Skin epidermis (tissue), 12 donors: ENCODE measurements around the gene GGT6.

Experiments
- H3K27ac ChIP-seq, 21 experiments: fragments of 200-600 bp; sonication (generic) in 11 of 21; one replicate each; pipeline ENCODE4 v1.5.0; 2020; ENCODE audit warnings: mild to moderate bottlenecking in 3 of 21, inconsistent platforms in 2 of 21, moderate library complexity in 2 of 21
- H3K4me3 ChIP-seq, 7 experiments: fragments of 200-600 bp; sonication (generic) in 2 of 7; one replicate each; pipeline ENCODE4 v1.5.0; 2020; ENCODE audit warnings: inconsistent platforms in 2 of 7, mild to moderate bottlenecking in 2 of 7, moderate library complexity in 1 of 7

GGT6 gene

DNA sequence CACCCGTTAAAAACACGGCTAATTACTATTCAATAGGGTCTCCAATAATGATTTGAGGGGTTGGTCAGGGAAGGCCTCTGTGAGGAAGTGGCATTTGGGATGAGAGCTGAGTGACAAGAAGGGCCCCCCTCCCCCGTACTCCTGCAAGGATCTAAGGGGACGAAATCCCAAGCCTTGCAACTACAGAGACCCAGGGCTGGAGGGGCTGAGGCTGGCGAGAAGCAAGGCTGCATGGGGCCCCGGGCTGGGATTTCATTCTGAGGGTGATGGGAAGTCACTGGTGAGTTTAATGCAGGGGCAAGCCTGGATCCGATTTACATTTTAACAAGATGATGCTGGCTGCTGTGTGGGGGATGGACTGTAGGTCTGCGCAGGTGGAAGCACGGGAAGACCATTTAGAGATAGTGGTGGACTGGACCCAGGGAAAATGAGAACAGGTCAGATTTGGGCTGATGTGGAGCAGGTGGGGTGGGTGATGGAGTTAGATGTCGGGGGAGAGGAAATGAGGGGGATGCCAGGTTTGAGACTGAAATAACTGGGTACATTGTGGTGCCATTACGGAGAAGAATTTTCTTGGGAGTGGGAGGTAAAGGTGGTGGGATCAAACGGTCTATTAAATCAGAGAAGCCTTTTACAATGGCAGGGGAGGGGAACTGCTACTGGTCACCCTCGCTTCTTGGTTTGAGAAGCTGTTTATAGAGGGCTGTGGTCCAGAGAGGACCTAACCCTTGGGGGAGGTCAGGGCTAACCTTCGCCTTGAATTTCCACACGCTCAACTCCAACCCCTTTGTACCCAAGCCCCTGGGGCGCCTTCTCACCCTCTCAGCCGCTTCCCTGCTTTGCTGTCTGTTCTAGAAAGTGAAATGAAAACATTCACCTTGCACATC, 4.3 kb downstream of the GGT6 start:
- Histone ChIP-seq H3K27ac (peak overlapping the region in 20 of 21 experiments; percentile 52 to 96 (median 84)), H3K4me3 (peak overlapping the region; percentile 55 to 94 (median 82))

DNA sequence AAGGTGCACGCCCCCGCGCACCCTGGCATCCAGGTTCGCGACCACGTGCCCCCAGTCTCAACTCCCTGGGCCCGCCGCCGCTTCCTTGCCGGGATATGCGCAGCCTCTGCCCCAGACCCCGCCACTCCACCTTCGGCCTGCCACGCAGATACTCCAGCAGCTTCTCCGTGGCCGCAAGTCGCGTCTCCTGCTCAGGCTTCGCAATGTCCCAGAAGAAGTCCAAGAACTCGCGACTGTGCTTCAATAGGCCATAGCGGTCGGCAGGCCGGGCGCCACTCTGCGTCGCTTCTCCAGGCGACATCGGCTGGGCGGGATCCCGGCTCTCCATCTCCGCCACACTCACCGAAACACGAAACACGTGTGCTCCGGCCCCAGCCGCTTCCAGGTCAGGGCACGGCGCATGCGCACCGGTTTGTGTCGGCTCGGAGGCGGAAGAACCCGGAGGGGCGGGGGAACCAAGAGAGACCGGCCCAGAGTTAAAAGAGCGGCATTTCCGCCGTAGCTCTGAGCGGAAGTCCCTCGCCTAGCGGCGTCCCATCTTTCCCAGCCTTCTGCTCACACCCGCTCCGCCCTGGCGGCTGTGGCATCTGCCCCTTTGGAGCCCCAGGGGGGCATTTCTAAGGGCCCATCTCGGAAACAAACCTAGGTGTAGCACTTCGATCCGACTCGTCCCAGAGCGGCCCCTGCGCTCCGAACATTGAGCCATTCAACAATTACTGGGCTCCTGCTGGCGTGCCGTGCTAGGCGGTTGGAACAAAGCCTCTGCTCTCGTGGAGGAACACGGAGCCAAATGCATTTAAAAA, 5.2 kb downstream of the GGT6 start, which contains the start of gene MYBBP1A:
Gene MYBBP1A (minus strand): TSS at position 388 of the 803 bp plus-strand sequence. CDS start 60 bp downstream, at position 328.
- Histone ChIP-seq H3K4me3 (peak within 1 kb of the TSS; percentile 55 to 94 (median 82)), H3K27ac (peak within 1 kb of the TSS in 20 of 21 experiments; percentile 52 to 96 (median 84))

DNA sequence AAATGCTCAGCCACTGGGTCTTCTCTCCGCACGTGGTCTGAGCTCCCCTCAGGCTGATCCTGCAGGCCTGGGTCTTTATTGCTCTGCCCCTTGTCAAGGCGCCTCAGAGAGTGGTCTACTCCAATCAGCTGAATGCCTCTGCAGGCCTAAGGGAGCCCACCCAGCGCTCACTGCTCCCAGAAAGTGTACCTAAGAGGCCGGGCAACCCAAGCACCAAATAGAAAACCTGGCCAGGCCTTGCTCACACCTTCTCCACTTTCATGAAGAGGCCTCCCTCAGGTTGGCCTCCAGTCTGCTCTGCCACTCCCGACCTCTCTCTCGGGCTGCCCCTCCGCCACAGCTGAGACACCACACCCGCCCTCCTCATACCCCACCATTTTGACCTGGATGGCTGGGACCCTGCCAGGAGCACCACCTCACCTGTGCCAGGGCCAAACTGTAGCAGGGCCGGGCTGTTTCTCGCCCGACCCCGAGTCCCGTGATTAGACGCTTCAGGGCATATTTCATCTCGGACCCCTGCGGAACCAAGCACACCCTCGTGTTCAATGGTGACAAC, 5.9 kb downstream of the GGT6 start:
- peak overlapping the region; percentile 55 to 94 (median 82) for H3K4me3 ChIP-seq
- H3K27ac ChIP-seq, result peak overlapping the region in 20 of 21 experiments; percentile 52 to 96 (median 84)

DNA sequence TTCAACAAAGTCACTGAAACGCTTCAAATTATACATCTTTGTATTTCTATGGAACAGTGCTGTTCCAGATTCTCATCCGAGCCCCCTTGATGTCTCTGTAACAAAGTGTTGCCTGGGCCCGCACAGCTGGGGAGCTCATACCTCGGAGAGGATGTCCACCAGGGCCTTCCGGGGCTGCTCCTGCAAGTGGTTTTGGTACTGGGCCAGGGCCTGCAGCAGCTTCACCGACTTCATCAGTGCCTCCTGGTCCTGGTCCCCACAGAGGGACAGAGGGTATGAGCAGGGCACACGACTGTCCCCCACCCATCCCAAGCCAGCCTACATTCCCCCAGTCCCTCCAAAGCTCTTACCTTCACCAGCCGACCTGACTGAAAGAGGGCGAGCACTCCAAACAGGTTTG, 6.7 kb downstream of the GGT6 start:
- Histone ChIP-seq H3K27ac (peak overlapping the region in 4 of 21 experiments; percentile 4 to 96 (median 92)), H3K4me3 (peak overlapping the region in 3 of 7 experiments; percentile 74 to 88 (median 82))

DNA sequence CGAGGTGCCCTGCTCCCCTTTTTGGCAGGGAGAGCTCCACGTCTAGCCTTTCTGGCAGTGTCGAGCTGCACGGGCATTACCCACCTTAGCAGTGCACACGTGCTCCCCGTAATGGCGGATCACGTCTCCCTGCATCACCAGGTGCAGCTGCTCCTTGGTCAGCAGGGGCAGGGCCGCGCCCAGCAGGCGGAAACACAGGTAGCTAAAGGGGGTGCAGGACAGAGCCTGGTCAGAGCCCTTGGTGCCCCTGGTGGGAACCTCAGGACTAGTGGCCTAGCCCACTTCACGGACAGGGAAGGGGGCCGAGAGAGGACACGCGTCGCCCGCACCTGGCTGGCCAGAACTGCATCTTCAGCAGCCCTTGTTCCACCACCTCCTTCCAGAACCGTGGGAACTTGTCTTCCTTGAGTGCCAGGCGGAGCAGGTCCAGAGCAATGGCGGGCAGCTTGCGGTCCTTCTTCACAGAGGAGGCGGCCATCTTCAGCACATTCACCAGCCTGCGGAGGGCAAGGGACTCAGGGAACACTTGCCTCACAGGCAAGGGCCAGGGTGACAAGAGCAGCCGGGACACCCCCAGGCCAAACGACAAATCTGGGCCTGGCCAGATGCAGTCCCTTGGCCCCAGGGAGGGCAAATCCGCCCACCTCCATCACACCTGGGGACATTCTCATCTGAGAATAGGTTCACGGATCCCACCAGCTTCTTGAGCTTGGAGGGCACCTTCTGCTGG, 8.4 kb downstream of the GGT6 start:
- no peak overlapping the region for H3K4me3 ChIP-seq
- no peak overlapping the region for H3K27ac ChIP-seq

DNA sequence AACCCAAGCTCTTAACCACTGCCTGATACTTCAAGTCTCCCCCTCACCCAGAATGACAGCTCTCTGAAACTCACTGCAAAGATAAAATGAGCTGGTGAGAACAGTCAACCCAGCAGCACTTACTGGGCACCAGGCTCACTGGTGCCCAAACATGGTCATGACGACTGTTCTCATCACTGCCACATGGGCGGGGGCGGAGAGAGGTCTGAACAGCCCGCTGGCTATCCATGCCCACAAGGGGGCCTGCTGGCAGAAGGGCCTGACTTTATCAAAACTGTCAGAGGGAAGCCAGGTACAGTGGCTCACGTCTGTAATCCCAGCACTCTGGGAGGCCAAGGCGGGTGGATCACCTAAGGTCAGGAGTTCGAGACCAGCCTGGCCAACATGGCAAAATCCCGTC, 9.2 kb downstream of the GGT6 start:
- Histone ChIP-seq H3K4me3 (no peak overlapping the region), H3K27ac (no peak overlapping the region)

DNA sequence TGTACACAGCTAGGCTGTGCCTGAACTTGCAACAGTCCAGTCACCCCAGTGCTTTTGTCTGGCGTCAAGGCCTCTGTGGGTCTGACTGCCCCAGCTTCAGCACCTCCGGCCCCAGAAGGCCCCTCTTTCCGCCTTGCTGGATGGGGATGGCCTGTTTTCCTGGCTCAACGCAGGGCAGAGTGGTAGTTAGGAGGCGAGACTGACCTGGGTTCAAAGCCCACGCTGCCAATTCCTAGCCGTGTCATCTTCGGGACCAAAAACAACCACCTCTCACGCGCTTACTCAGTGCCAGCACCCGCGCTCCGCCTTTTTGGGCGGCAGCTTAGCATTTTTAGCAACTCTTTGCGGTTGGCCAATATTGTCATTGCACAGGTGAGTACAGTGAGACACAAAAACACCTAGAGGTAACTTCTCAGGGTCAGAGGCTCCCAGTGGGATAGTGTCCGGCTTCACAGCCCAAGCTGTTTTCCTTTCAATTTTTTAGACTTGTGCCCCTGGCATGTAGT, 9.8 kb downstream of the GGT6 start:
- H3K4me3 ChIP-seq, result no peak overlapping the region
- H3K27ac ChIP-seq, result no peak overlapping the region

DNA sequence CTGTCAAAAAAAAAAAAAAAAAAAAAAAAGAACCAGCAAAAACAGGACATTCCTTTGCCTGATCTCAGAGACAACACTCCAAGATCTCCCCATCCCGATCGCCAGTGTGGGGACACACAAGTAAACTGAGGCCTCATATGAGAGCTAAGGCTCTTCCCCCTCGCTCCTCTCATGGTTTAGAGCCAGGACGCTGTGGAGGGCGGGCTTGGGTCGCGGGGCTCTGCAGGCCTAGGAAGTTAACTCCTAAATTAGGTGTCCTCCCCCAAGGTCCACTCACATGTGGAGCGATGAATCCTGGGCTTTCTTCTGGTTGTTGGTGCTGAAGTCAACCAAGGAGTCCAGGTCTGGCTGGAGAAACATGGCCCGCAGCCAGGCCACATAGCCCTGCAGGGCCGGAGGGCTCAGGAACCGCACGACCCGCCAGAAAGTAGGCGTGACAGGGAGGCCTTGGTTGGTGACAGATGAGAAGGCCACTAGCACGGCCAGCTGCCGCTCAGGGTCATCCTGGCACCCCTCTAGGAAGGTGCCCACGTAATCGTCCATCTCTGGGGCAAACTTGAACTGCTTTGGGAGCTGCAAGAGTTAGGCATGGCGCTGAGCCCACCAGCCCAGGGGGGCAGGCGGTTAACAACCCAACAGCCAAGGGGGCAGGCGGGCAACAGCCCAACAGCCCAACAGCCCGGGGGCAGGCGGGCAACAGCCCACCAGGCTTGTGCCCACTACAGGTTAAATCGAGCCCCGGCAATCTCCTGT, 10.4 kb downstream of the GGT6 start:
- no peak overlapping the region for H3K4me3 ChIP-seq
- no peak overlapping the region for H3K27ac ChIP-seq

DNA sequence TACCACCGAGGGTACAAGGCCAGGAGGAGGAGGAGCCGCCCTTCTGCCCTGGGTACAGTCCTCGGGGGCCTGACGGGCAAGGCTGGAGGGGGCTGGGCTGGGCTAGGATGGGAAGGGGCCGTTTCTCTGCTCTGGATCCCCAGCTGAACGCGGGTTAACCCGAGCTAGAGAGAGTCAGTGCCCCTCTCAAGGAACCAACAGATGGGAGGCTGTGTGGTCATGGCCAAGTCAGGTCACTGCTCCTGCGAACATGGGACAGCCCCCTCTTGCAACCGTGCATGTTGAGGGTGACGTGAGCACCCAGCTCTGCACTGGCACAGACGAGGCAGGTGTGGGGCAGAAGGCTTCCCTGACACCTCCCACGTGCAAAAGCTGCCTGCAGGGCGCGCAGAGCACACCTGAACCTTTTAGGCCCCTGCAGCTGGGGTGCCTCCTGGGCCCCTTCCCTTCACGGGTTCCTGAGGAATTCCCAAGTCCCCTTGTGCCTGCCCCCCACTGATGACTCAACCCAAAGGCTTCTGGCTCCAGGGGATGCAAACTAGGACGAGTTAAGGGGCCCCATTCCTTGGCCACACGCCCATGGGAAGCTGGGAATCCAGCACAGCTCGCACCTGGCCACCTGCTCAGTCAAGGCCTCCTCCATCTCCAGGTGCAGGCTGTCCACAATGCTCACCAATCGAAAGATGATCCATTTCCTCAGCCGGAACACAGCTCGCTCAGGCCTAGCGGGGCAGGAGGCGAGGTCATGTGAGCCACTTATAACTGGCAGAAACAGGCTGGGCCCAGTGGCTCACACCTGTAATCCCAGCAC, 11.5 kb downstream of the GGT6 start:
- no peak overlapping the region for H3K27ac ChIP-seq
- no peak overlapping the region for H3K4me3 ChIP-seq

DNA sequence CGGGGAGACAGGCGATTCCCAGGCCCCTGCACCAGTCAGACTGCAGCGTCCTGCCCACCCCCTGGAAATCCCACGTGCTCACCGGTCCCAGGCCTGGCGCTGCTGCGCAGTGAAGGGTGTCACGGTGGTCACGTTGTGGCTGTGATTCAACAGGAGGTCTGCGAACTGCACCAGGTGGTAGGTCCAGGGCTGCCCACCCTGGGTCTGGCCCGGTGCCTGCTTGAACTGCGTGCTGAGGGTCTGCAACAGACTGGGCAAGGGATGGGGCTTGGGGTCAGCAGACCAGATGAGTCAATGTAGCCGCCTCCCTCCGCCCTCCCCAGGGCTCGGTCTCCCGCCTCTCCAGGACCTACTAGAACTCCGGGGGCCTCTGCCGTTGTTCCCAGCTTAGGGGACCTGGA, 12.3 kb downstream of the GGT6 start:
- H3K4me3 ChIP-seq, result no peak overlapping the region
- H3K27ac ChIP-seq, result no peak overlapping the region

DNA sequence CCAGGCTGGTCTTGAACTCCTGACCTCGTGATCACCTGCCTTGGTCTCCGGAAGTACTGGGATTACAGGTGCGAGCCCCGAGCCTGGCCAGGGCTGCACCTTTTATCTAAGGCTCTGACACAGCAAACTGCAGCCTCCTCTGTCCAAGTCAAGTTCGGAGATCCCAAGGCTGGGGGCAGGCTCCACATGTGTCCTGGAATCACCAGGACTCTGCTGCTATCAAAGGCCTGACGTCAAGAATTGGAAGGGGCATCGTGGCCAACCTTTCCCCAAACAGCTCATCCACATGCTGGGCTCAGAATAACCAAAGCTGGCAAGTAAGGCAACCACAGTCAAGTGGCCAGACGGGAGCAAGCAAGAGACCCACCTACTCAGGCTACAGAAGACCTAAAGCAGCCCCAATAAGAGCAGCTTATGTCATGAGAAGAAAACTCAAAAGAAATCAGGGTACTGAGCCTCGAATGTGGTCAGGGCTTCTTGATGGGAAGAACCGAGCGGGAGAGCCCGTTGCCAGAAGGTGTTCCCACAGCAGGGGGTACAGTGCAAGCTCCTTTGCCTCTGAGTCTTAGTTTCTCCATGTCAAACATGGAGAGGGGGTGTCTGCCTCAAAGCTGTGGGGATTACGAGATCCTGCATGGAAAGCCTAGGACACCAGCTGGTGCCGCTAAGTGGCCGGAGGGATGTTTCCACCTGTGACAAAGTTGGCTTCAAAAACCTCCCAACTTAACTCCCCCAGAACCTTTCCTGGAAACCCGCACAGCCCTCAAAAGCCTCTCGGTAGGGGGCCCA, 13.1 kb downstream of the GGT6 start:
- H3K27ac ChIP-seq, result no peak overlapping the region
- H3K4me3 ChIP-seq, result no peak overlapping the region

DNA sequence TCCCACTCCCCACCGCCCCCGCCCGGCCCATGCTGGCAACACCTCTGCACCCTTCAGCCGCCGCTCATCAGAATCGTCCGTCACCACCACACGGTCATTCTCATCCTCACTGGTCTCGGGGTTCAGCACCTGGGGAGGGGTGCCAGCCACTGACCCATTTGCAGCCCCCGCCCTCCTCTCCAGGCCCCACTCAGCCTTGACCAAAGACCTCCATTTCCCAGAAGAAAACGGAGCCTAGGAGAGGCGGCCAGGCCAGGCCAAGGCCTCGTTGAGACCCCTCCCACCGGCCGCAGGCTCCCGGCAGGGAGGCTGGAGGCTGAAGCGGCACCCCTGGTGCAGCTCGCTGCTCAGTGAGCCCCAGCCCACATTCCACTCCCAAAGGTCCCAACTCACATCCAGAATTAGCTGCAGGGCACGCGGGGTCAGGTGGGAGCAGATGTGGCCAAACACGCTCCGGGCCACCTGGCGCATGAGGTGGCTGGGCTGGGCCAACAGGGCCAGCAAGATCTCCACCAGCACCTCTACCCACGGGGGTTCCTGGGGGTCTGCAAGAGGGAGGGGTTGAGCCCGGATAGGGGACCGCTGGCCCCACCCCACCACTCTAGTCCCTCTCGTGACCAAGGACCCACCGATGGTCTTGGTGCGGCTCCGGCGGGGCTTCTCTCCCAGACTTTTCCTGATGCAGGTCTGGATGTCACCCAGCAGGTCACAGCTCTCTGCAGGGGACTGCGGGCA, 15.0 kb downstream of the GGT6 start:
- Histone ChIP-seq H3K27ac (no peak overlapping the region), H3K4me3 (no peak overlapping the region)

DNA sequence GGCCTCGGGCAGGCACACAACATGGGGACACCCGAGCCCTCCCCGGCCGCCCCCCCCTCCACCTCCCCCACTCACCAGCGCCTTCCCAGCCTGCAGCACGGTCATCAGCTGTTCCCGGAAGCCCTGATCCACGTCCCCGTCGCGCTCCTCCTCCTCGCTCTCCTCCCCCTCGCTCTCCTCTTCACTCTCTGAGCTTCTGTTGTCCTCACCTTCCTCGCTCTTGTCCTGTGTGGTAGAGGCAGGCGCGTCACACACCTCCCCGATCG, 15.5 kb downstream of the GGT6 start:
- no peak overlapping the region for H3K4me3 ChIP-seq
- H3K27ac ChIP-seq, result no peak overlapping the region

DNA sequence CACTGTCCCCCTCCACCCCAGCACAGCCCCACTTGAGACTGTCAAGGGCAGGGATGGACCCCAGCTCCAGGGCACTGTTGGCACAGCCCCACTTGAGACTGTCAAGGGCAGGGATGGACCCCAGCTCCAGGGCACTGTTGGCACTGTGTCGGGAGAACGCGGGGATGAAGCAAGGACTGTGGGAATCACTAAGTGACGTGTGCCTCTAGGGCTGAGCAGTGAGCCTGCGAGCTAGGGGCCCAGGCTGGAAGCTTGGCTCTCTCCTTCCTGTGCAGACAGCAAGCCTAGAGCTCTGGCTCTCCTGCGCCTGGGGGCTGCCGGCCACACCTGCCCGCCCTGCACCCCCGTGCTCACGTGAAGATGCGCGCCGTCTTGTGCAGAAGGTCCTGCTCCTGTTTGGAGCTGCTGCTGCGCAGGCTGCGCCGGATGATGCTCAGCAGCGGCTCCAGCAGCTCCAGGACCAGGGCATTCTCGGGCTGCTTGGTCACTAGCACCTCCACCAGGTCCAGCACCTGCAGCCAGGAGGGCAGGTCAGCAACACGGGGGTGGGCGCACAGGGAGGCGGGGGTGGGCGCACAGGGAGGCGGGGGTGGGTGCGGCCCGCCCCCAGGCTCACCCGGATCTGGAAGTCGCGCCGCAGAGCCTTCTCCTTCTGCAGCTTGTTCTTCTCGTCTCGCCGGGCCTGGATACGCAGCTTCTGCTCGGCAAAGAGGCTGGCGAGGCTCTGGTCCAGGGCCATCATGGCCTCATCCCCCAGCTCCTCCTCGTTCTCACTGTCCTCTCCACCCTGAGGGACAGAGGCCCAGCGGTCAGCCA, 16.0 kb downstream of the GGT6 start:
- no peak overlapping the region for H3K27ac ChIP-seq
- H3K4me3 ChIP-seq, result no peak overlapping the region

DNA sequence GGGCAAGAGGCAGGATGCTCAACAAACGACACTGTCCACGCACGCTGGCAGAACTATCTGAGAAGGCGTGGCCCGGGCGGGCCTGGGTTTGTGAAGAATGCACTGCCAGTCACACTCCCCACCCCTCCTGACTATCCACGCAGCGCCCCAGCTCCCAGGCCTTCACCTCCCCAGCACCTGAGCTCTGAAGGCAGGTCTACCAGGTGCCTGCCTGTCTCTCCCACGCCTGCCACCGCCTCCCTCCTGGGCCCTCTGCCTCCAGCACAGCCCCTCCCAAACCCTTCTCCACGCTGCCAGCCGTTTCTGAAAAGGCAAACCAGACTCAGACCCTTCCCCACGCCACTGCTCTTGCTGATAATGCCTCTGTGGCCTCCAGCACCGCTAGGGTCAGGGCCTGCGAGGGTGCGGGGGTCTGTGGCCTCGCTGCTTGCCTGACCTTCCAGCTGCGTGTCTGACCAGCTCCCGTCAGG, 16.8 kb downstream of the GGT6 start:
- H3K27ac ChIP-seq, result no peak overlapping the region

DNA sequence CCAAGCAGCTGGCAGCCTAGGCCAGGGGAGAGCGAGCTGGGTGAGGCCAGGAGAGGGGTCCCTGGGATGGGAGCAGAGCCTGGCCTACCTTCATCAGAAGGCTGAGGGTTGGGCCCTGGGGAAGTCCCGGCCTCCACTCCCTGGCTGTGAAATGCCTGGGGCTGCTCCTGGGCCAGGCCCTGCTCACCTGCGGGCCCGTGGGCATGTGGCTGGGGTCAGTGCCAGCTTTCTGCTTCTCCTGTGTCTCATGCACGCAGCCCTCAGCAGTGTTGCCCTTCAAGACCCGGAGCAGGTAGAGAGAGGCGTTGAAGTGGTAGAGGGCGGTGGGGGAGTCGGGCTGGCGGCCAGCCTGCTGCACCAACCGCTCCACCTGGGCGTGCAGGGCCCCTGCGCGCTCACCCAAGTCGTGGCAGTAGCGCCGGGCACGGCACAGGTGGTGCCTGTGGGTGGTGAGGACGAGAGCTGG, 17.6 kb downstream of the GGT6 start:
- H3K4me3 ChIP-seq, result no peak overlapping the region
- H3K27ac ChIP-seq, result no peak overlapping the region

More for the DNA sequence above, 16.8 kb downstream of the GGT6 start:
- no peak overlapping the region for H3K4me3 ChIP-seq
